ENCODE results near the gene CSNK1E. TPM values are rescaled to one million over a fixed set of nuclear protein-coding genes. Genes with fewer than 3 reads are reported as not detected.

The CSNK1E gene
- polyA plus RNA-seq, 1 donor (not counting 4 experiments of a cell fraction or from before 2014, with no cell fraction given) = 168 TPM

- no peaks in the 10 kb centered on the region for H3K27me3 ChIP-seq (ENCODE audit: control insufficient read depth, extremely low read depth, insufficient read depth, low read length)
- H3K9me1 ChIP-seq (ENCODE audit: control insufficient read depth, extremely low read depth, insufficient read depth, low read length) = no peaks in the 10 kb centered on the region
- no peak overlapping the region for H3K9ac ChIP-seq (ENCODE audit: control insufficient read depth, extremely low read depth, insufficient read depth, low read length)
- TF ChIP-seq EZH2 (IDR thresholded peaks at IDR 0.05; ENCODE audit: low read length) (no peak), CTCF (optimal IDR thresholded peaks at IDR 0.05 in 1 of 3, IDR thresholded peaks at IDR 0.05 in 1 of 3, conservative IDR thresholded peaks at IDR 0.05 in 1 of 3; ENCODE audit: extremely low read depth in 1 of 3, insufficient read depth in 2 of 3, low read length in 3 of 3) (no peak)
- H3K4me2 ChIP-seq (ENCODE audit: control insufficient read depth, extremely low read depth, insufficient read depth, low read depth, low read length) = no peak overlapping the region
- H4K20me1 ChIP-seq (ENCODE audit: control insufficient read depth, extremely low read depth, insufficient read depth, low read length) = peaks cover 8% of the 10 kb centered on the region
- dilution Hi-C loops (cut with MboI; ENCODE audit: extremely low pct_ligation_motif_present, low sequenced_read_pairs) = no loop called here
- H3K36me3 ChIP-seq (ENCODE audit: control insufficient read depth in 2 of 2, extremely low read depth in 1 of 2, insufficient read depth in 2 of 2, low read length in 2 of 2) = peaks cover 21 to 27% of the 10 kb centered on the region in 2 experiments
- FAIRE-seq (no peak), DNase-seq (ENCODE audit: low read depth, low spot score) (no peak)
- H3K9me3 ChIP-seq (ENCODE audit: control insufficient read depth, low read depth, low read length) = no peaks in the 10 kb centered on the region
- H3K4me1 ChIP-seq (ENCODE audit: control insufficient read depth, extremely low read depth, insufficient read depth, low read length) = no peaks in the 10 kb centered on the region
- peaks cover 45% of the 10 kb centered on the region for H3K79me2 ChIP-seq (ENCODE audit: control insufficient read depth, insufficient read depth, low read length)
- no peak overlapping the region for H3K4me3 ChIP-seq (ENCODE audit: control insufficient read depth in 2 of 3, extremely low read depth in 1 of 3, insufficient read depth in 2 of 3, low read depth in 1 of 3, low read length in 3 of 3)
- H3K27ac ChIP-seq (ENCODE audit: control insufficient read depth, insufficient read depth, low read length) = no peak overlapping the region
- H2AFZ ChIP-seq (ENCODE audit: control insufficient read depth, low read length) = no peak overlapping the region
Observed at GRCh38 chr22:38249301-38249700, 67.9 kb downstream of the CSNK1E start.

DNA sequence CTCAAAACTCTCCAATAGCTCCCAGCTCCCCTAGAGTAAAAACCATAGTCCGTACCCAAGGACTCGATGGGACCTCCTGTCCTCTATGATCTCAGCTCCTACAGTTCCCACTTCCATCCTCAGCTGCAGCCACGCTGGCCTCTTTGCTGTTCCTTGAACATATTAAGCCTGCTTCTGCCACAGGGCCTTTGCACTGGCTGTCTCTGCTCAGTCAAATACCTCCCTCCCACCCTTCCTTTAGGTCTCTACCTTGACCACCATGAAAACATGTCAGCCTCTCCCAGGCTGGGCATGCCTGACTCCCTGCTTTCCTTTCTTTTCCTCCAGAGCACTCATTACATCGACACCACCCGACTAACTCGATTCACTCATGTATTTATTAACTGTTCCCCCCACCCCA lies 69.0 kb downstream of the CSNK1E start:
- FAIRE-seq (no peak), DNase-seq (ENCODE audit: low read depth, low spot score) (no peak)
- peaks cover 8% of the 10 kb centered on the region for H4K20me1 ChIP-seq (ENCODE audit: control insufficient read depth, extremely low read depth, insufficient read depth, low read length)
- H3K9me3 ChIP-seq (ENCODE audit: control insufficient read depth, low read depth, low read length) = no peaks in the 10 kb centered on the region
- H3K4me1 ChIP-seq (ENCODE audit: control insufficient read depth, extremely low read depth, insufficient read depth, low read length) = peaks cover 10% of the 10 kb centered on the region
- no peak overlapping the region for H3K4me3 ChIP-seq (ENCODE audit: control insufficient read depth in 2 of 3, extremely low read depth in 1 of 3, insufficient read depth in 2 of 3, low read depth in 1 of 3, low read length in 3 of 3)
- no peak for TF ChIP-seq CTCF (optimal IDR thresholded peaks at IDR 0.05 in 1 of 3, IDR thresholded peaks at IDR 0.05 in 1 of 3, conservative IDR thresholded peaks at IDR 0.05 in 1 of 3; ENCODE audit: extremely low read depth in 1 of 3, insufficient read depth in 2 of 3, low read length in 3 of 3)
- TF ChIP-seq EZH2 (IDR thresholded peaks at IDR 0.05; ENCODE audit: low read length) = no peak
- no peak overlapping the region for H3K9ac ChIP-seq (ENCODE audit: control insufficient read depth, extremely low read depth, insufficient read depth, low read length)
- no peak overlapping the region for H3K4me2 ChIP-seq (ENCODE audit: control insufficient read depth, extremely low read depth, insufficient read depth, low read depth, low read length)
- dilution Hi-C loops (cut with MboI; ENCODE audit: extremely low pct_ligation_motif_present, low sequenced_read_pairs) = no loop called here
- H3K27ac ChIP-seq (ENCODE audit: control insufficient read depth, insufficient read depth, low read length) = no peak overlapping the region
- no peak overlapping the region for H2AFZ ChIP-seq (ENCODE audit: control insufficient read depth, low read length)
- H3K27me3 ChIP-seq (ENCODE audit: control insufficient read depth, extremely low read depth, insufficient read depth, low read length) = no peaks in the 10 kb centered on the region
- peaks cover 40% of the 10 kb centered on the region for H3K79me2 ChIP-seq (ENCODE audit: control insufficient read depth, insufficient read depth, low read length)
- no peaks in the 10 kb centered on the region for H3K9me1 ChIP-seq (ENCODE audit: control insufficient read depth, extremely low read depth, insufficient read depth, low read length)
- peaks cover 27 to 29% of the 10 kb centered on the region in 2 experiments for H3K36me3 ChIP-seq (ENCODE audit: control insufficient read depth in 2 of 2, extremely low read depth in 1 of 2, insufficient read depth in 2 of 2, low read length in 2 of 2)
